HCT116 (cell line): ENCODE measurements around the gene CAPN1. TPM values are rescaled to one million over a fixed set of nuclear protein-coding genes. Genes with fewer than 3 reads are reported as not detected.
A peak's percentile ranks its signal among the peaks of the same experiment; 100 is the strongest.

Experiments
- ATAC-seq: fragments of 200-7000 bp; cut with Tn5 transposase; 2 replicates; pipeline ENCODE4 v1.9.1; 2020; ENCODE audit warnings: mild to moderate bottlenecking, moderate library complexity
- BruUV-seq: library from RNA; stranded (reverse); fragments of 400-500 nt; replicated peaks from 2 replicates; lab custom pipeline; 2021; lab: Mats Ljungman, UMichigan
- CTCF ChIA-PET: fragments of 300-600 bp; sonication (Branson Sonifier 250); formaldehyde crosslinking; loops from one replicate; lab custom pipeline; 2021; ENCODE audit warnings: antibody characterized with exemption; lab: Charles Lee
- POLR2A ChIA-PET: fragments of 300-600, 350-600 bp; sonication (Branson Sonifier 250); formaldehyde crosslinking; loops from one replicate; lab custom pipeline; 2021; ENCODE audit warnings: antibody characterized with exemption; lab: Charles Lee
- RAD21 ChIA-PET, 2 experiments: fragments of 300-600 bp; sonication (Branson Sonifier 250); formaldehyde crosslinking; loops; one replicate each; lab custom pipeline; 2023; ENCODE audit warnings: low total read pairs in 2 of 2; ENCODE audit not compliant: uncharacterized antibody in 2 of 2, unreplicated experiment in 2 of 2, low non-redundant PET in 1 of 2; lab: Charles Lee
- DNase-seq: peaks from one replicate; pipeline ENCODE4 v3.0.0-alpha.2; 2010; ENCODE audit warnings: low read depth, low spot score
- H2AFZ ChIP-seq: fragments of 200-600 bp; shearing (Covaris generic), sonication (generic); 2 replicates; pipeline ENCODE4 v1.6.1; 2017; ENCODE audit warnings: low read depth, mixed run types, mixed read lengths, antibody characterized with exemption, low read length; ENCODE audit not compliant: poor library complexity, severe bottlenecking
- H3K27ac ChIP-seq: 2 replicates; pipeline ENCODE4 v1.5.1; 2012; ENCODE audit warnings: low read depth, low read length
- H3K27me3 ChIP-seq: fragments of 200-600 bp; sonication (generic); 2 replicates; pipeline ENCODE4 v1.6.1; 2016; ENCODE audit warnings: mixed run types, low read length, mixed read lengths; ENCODE audit not compliant: insufficient read depth
- H3K36me3 ChIP-seq, 2 experiments: fragments of 200-500 bp in 1 of 2; fragments of 200-600 bp in 1 of 2; sonication (Bioruptor generic) in 1 of 2; sonication (generic) in 1 of 2; 2 replicates each; pipeline versions ENCODE4 v1.5.1 to v1.6.1; 2014 to 2016; ENCODE audit warnings: low read length in 2 of 2, inconsistent platforms in 1 of 2, mixed read lengths in 1 of 2, mixed run types in 1 of 2; ENCODE audit not compliant: insufficient read depth in 2 of 2, control insufficient read depth in 1 of 2
- H3K4me1 ChIP-seq, 2 experiments: fragments of 200-600 bp in 1 of 2; sonication (generic) in 1 of 2; 2 replicates each; pipeline versions ENCODE4 v1.5.1 to v1.6.1; 2012 to 2017; ENCODE audit warnings: low read length in 2 of 2, inconsistent platforms in 1 of 2, mild to moderate bottlenecking in 1 of 2, mixed read lengths in 1 of 2, mixed run types in 1 of 2, moderate library complexity in 1 of 2; ENCODE audit not compliant: insufficient read depth in 2 of 2, control insufficient read depth in 1 of 2
- H3K4me2 ChIP-seq: fragments of 200-600 bp; sonication (generic); 2 replicates; pipeline ENCODE4 v1.6.1; 2017; ENCODE audit warnings: mixed run types, low read length, mixed read lengths
- H3K4me3 ChIP-seq, 2 experiments: fragments of 200-600 bp in 1 of 2; sonication (generic) in 1 of 2; replicated peaks in 1 of 2; 2 replicates each; pipeline ENCODE4 v1.5.1; 2011 to 2016; ENCODE audit warnings: low read length in 2 of 2, control low read depth in 1 of 2, low read depth in 1 of 2, mild to moderate bottlenecking in 1 of 2, mixed read lengths in 1 of 2, mixed run types in 1 of 2
- H3K79me2 ChIP-seq: fragments of 200-600 bp; sonication (generic); 2 replicates; pipeline ENCODE4 v1.6.1; 2017; ENCODE audit warnings: mild to moderate bottlenecking, mixed run types, low read length, moderate library complexity, mixed read lengths; ENCODE audit not compliant: insufficient read depth
- H3K9ac ChIP-seq: fragments of 200-600 bp; sonication (generic); 2 replicates; pipeline ENCODE4 v1.6.1; 2016; ENCODE audit warnings: low read length, mixed read lengths
- H3K9me2 ChIP-seq: fragments of 200-600 bp; sonication (generic), shearing (Covaris generic); 2 replicates; pipeline ENCODE4 v1.6.1; 2017; ENCODE audit warnings: mixed run types, mild to moderate bottlenecking, moderate library complexity; ENCODE audit not compliant: insufficient read depth
- H3K9me3 ChIP-seq, 2 experiments: fragments of 200-500 bp in 1 of 2; fragments of 200-600 bp in 1 of 2; sonication (Bioruptor generic) in 1 of 2; sonication (generic) in 1 of 2; 2 replicates each; pipeline ENCODE4 v1.6.1; 2014 to 2017; ENCODE audit warnings: low read length in 2 of 2, mixed read lengths in 2 of 2, inconsistent platforms in 1 of 2, low read depth in 1 of 2, mild to moderate bottlenecking in 1 of 2, mixed run types in 1 of 2, moderate library complexity in 1 of 2; ENCODE audit not compliant: control insufficient read depth in 1 of 2, insufficient read depth in 1 of 2
- H4K20me1 ChIP-seq: fragments of 200-600 bp; sonication (generic), shearing (Covaris generic); 2 replicates; pipeline ENCODE4 v1.6.1; 2017; ENCODE audit warnings: mixed run types, mild to moderate bottlenecking, moderate library complexity; ENCODE audit not compliant: insufficient read depth
- CBX3 ChIP-seq: IDR thresholded peaks from 2 replicates; pipeline ENCODE4 v1.6.1; 2012; ENCODE audit warnings: low read depth
- CTCF ChIP-seq, 3 experiments: fragments of 200-600 bp in 1 of 3; sonication (generic) in 1 of 3; IDR thresholded peaks in 2 of 3; conservative IDR thresholded peaks in 1 of 3; 2 replicates each; pipeline ENCODE4 v1.5.1; 2012 to 2017; ENCODE audit warnings: low read depth in 2 of 3, low read length in 2 of 3, antibody characterized with exemption in 1 of 3, borderline replicate concordance in 1 of 3, control low read depth in 1 of 3, mild to moderate bottlenecking in 1 of 3, mixed read lengths in 1 of 3, mixed run types in 1 of 3, moderate library complexity in 1 of 3; ENCODE audit not compliant: insufficient read depth in 1 of 3
- EGR1 ChIP-seq: IDR thresholded peaks from 2 replicates; pipeline ENCODE4 v1.6.1; 2012; ENCODE audit warnings: low read depth
- ELF1 ChIP-seq: IDR thresholded peaks from 2 replicates; pipeline ENCODE4 v1.6.1; 2012; ENCODE audit warnings: low read depth, borderline replicate concordance
- FOSL1 ChIP-seq: IDR thresholded peaks from 2 replicates; pipeline ENCODE4 v1.6.1; 2012; ENCODE audit warnings: low read depth
- REST ChIP-seq: IDR thresholded peaks from 2 replicates; pipeline ENCODE4 v1.6.1; 2012; ENCODE audit warnings: low read depth
- SIN3A ChIP-seq: IDR thresholded peaks from 2 replicates; pipeline ENCODE4 v1.6.1; 2012; ENCODE audit warnings: low read depth
- SP1 ChIP-seq: IDR thresholded peaks from 2 replicates; pipeline ENCODE4 v1.6.1; 2012; ENCODE audit warnings: low read depth
- TCF7L2 ChIP-seq: IDR thresholded peaks from 2 replicates; pipeline ENCODE4 v1.7.0; 2011; ENCODE audit warnings: borderline replicate concordance, inconsistent platforms; ENCODE audit not compliant: insufficient read depth, insufficient read length; ENCODE audit errors: extremely low read depth
- ZNF274 ChIP-seq: fragments of 200-500 bp; sonication (Bioruptor generic); IDR thresholded peaks from 2 replicates; pipeline ENCODE4 v1.6.1; 2014; ENCODE audit warnings: mild to moderate bottlenecking, low read depth, low read length, inconsistent platforms
- intact Hi-C: fragments of 100-400 bp; cut with micrococcal nuclease; formaldehyde crosslinking; loops from 2 replicates; pipeline ENCODE4 v1.10.0; 2022
- total RNA-seq: library from RNA; stranded (reverse); gene quantifications from one replicate; pipeline ENCODE4 v1.2.1, GENCODE V29; 2021; ENCODE audit not compliant: unreplicated experiment

The CAPN1 gene
- total RNA-seq, 1 experiment from 2014 or later: 279 TPM

- TF ChIP-seq CTCF (IDR thresholded peaks at IDR 0.05 in 2 of 3, conservative IDR thresholded peaks at IDR 0.05 in 1 of 3; ENCODE audit: borderline replicate concordance in 1 of 3, insufficient read depth in 1 of 3, low read depth in 2 of 3, low read length in 2 of 3): no peak
- TF ChIP-seq CBX3: no peak
- TF ChIP-seq, all 23 proteins: peak for 0
These were observed 32.6 kb downstream of the CAPN1 start (continued) for GRCh38 chr11:65214212-65214845.

GRCh38 chr11:65215441-65216076, 33.8 kb downstream of the CAPN1 start:
- H3K9me3 ChIP-seq: no peaks in the 10 kb centered on the region
- BruUV-seq: no TSS peak
- H3K9ac ChIP-seq: no peak overlapping the region
- TF ChIP-seq FOSL1 (no peak), TCF7L2 (no peak), SP1 (no peak), REST (no peak), ELF1 (no peak), SIN3A (no peak), EGR1 (peak; percentile 36; the same call in 1 of the 2 replicates), ZNF274 (no peak)
- H2AFZ ChIP-seq: no peak overlapping the region
- no peak overlapping the region for H3K27ac ChIP-seq
- no peaks in the 10 kb centered on the region for H3K9me2 ChIP-seq
- no peaks in the 10 kb centered on the region for H4K20me1 ChIP-seq
- no peak for DNase-seq
- RAD21 ChIA-PET: no interaction called here
- H3K4me1 ChIP-seq: peaks cover 0 to 14% of the 10 kb centered on the region in 2 experiments; a peak in 1 of 4 replicates
- H3K79me2 ChIP-seq: no peaks in the 10 kb centered on the region
- POLR2A ChIA-PET: no interaction called here
- CTCF ChIA-PET: no interaction called here
- peaks cover 3 to 11% of the 10 kb centered on the region in 2 experiments; a peak in 2 of 4 replicates for H3K36me3 ChIP-seq
- H3K27me3 ChIP-seq: no peaks in the 10 kb centered on the region
- no peak for ATAC-seq
- intact Hi-C loops: no loop called here
- no peak overlapping the region for H3K4me2 ChIP-seq
- H3K4me3 ChIP-seq: no peak overlapping the region
